ENCODE measurements around the gene NEURL1B. TPM values are rescaled to one million over a fixed set of nuclear protein-coding genes. Genes with fewer than 3 reads are reported as not detected.

NEURL1B gene
- total RNA-seq, 2 donors from 2014 or later, result 9.9 to 12.2 TPM

- Histone ChIP-seq H3K9me3 (no peaks in the 10 kb centered on the region), H3K36me3 (replicated peaks in 1 of 2; ENCODE audit: insufficient read depth in 1 of 2, low read depth in 2 of 2) (no peaks in the 10 kb centered on the region), H3K4me3 (no peak overlapping the region), H3K27me3 (no peaks in the 10 kb centered on the region), H3K4me1 (peaks cover 7% of the 10 kb centered on the region), H3K27ac (no peak overlapping the region)
- DNase-seq (no peak), ATAC-seq (no peak)
- intact Hi-C loops (cut with DNase I), result no loop called here
- 72 to 80% methylated on average over 5 of the region's 5 CpGs for WGBS, 2 donors
- no peak for TF ChIP-seq CTCF (IDR thresholded peaks at IDR 0.05)
- no peak for TF ChIP-seq POLR2A (IDR thresholded peaks at IDR 0.05)
Measured at GRCh38 chr5:172680921-172681320, 39.9 kb downstream of the NEURL1B start.

GRCh38 chr5:172681421-172681820 is 40.4 kb downstream of the NEURL1B start:
- WGBS, 2 donors, result 95% methylated on average over 4 of the region's 4 CpGs
- Histone ChIP-seq H3K4me3 (no peak overlapping the region), H3K4me1 (peaks cover 7% of the 10 kb centered on the region), H3K9me3 (no peaks in the 10 kb centered on the region), H3K27me3 (no peaks in the 10 kb centered on the region), H3K36me3 (replicated peaks in 1 of 2; ENCODE audit: insufficient read depth in 1 of 2, low read depth in 2 of 2) (no peaks in the 10 kb centered on the region), H3K27ac (no peak overlapping the region)
- ATAC-seq, result no peak
- intact Hi-C loops (cut with DNase I), result no loop called here
- TF ChIP-seq POLR2A (IDR thresholded peaks at IDR 0.05) (no peak), CTCF (IDR thresholded peaks at IDR 0.05) (no peak)
- DNase-seq, result no peak

DNA sequence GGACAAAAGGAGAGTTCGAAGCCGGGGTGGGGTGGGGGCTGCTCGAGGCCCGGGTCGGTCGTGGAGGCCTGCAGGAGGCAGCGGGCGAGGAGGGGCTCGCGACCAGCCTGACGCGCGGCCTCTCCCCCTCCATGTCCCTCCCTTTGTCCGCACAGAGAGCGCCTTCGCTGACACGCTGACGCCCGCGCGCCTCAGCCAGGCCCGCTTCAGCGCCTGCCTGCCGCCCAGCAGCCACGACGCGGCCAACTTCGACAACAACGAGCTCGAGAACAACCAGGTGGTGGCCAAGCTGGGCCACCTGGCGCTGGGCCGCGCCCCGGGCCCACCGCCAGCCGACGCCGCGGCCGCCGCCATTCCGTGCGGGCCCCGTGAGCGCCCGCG is 42.2 kb downstream of the NEURL1B start:
- no peak for ATAC-seq
- Histone ChIP-seq H3K4me1 (peaks cover 13% of the 10 kb centered on the region), H3K27me3 (no peaks in the 10 kb centered on the region), H3K9me3 (no peaks in the 10 kb centered on the region), H3K27ac (no peak overlapping the region), H3K4me3 (no peak overlapping the region), H3K36me3 (replicated peaks in 1 of 2; ENCODE audit: insufficient read depth in 1 of 2, low read depth in 2 of 2) (no peaks in the 10 kb centered on the region)
- no peak for TF ChIP-seq POLR2A (IDR thresholded peaks at IDR 0.05)
- no peak for TF ChIP-seq CTCF (IDR thresholded peaks at IDR 0.05)
- intact Hi-C loops (cut with DNase I), result no loop called here
- DNase-seq, result no peak
- WGBS, 2 donors, result 79 to 91% methylated on average over 14 to 47 of the region's 47 CpGs

- Histone ChIP-seq H3K27ac (no peak overlapping the region), H3K36me3 (replicated peaks in 1 of 2; ENCODE audit: insufficient read depth in 1 of 2, low read depth in 2 of 2) (no peaks in the 10 kb centered on the region), H3K9me3 (no peaks in the 10 kb centered on the region), H3K4me3 (no peak overlapping the region), H3K27me3 (no peaks in the 10 kb centered on the region), H3K4me1 (peaks cover 15% of the 10 kb centered on the region)
- TF ChIP-seq CTCF (IDR thresholded peaks at IDR 0.05) (no peak), POLR2A (IDR thresholded peaks at IDR 0.05) (no peak)
- intact Hi-C loops (cut with DNase I), result no loop called here
- 55 to 81% methylated on average over 19 to 70 of the region's 125 CpGs for WGBS, 2 donors
- no peak for DNase-seq
- ATAC-seq, result no peak
Measured at GRCh38 chr5:172683645-172684471, 42.8 kb downstream of the NEURL1B start.

GRCh38 chr5:172685091-172685490 is 44.0 kb downstream of the NEURL1B start:
- Histone ChIP-seq H3K27me3 (no peaks in the 10 kb centered on the region), H3K27ac (no peak overlapping the region), H3K9me3 (no peaks in the 10 kb centered on the region), H3K4me3 (no peak overlapping the region), H3K4me1 (peaks cover 24% of the 10 kb centered on the region), H3K36me3 (replicated peaks in 1 of 2; ENCODE audit: insufficient read depth in 1 of 2, low read depth in 2 of 2) (no peaks in the 10 kb centered on the region)
- no peak for DNase-seq
- no peak for ATAC-seq
- intact Hi-C loops (cut with DNase I), result no loop called here
- TF ChIP-seq POLR2A (IDR thresholded peaks at IDR 0.05) (no peak), CTCF (IDR thresholded peaks at IDR 0.05) (no peak)
- WGBS, 2 donors, result 85 to 91% methylated on average over 4 of the region's 4 CpGs

Data from body of pancreas (tissue), 4 donors.